NT2/D1 (cell line): ENCODE measurements around the gene HPCAL1.
A peak's percentile ranks its signal among the peaks of the same experiment; 100 is the strongest.
"Not testable (repeated sequence)": the region's sequence is repeated elsewhere in the genome, so short reads cannot be mapped to it uniquely, and the experiment has no call there.

Experiments used
- DNase-seq: peaks from one replicate; pipeline ENCODE4 v3.0.0-alpha.2; 2011; ENCODE audit warnings: low read depth, low spot score
- H3K27me3 ChIP-seq: 2 replicates; pipeline ENCODE4 v1.6.0; 2011; ENCODE audit warnings: mild to moderate bottlenecking; ENCODE audit not compliant: insufficient read length, insufficient read depth
- H3K36me3 ChIP-seq: 2 replicates; pipeline ENCODE4 v1.6.1; 2011; ENCODE audit warnings: mild to moderate bottlenecking, low read length, mixed read lengths; ENCODE audit not compliant: insufficient read depth, insufficient read length
- H3K4me1 ChIP-seq: 2 replicates; pipeline ENCODE4 v1.5.1; 2011; ENCODE audit not compliant: insufficient read depth, insufficient read length
- H3K4me3 ChIP-seq: 2 replicates; pipeline ENCODE4 v1.5.1; 2011; ENCODE audit warnings: low read depth; ENCODE audit not compliant: insufficient read length
- H3K9ac ChIP-seq: 2 replicates; pipeline ENCODE4 v1.6.0; 2011; ENCODE audit warnings: low read depth; ENCODE audit not compliant: insufficient read length
- H3K9me3 ChIP-seq: 2 replicates; pipeline ENCODE4 v1.5.1; 2011; ENCODE audit warnings: mild to moderate bottlenecking, low read length; ENCODE audit not compliant: insufficient read depth
- SUZ12 ChIP-seq: IDR thresholded peaks from 2 replicates; pipeline ENCODE4 v1.6.1; 2011; ENCODE audit not compliant: insufficient read length, insufficient read depth; ENCODE audit errors: extremely low read depth
- YY1 ChIP-seq: IDR thresholded peaks from 2 replicates; pipeline ENCODE4 v1.6.1; 2011; ENCODE audit not compliant: insufficient read length, insufficient read depth
- ZNF274 ChIP-seq: IDR thresholded peaks from 2 replicates; pipeline ENCODE4 v1.6.1; 2011; ENCODE audit warnings: mild to moderate bottlenecking, low read depth, low read length

Gene HPCAL1

GRCh38 chr2:10449838-10450691 lies 147.4 kb downstream of the HPCAL1 start:
- Histone ChIP-seq H3K9me3 (no peaks in the 10 kb centered on the region), H3K36me3 (peaks cover 22% of the 10 kb centered on the region), H3K4me3 (peak overlapping the region; percentile 21), H3K9ac (peak overlapping the region; percentile 47), H3K4me1 (peaks cover 2% of the 10 kb centered on the region), H3K27me3 (no peaks in the 10 kb centered on the region)
- TF ChIP-seq ZNF274 = no peak
- DNase-seq = no peak

- Histone ChIP-seq H3K9ac (no peak overlapping the region), H3K9me3 (no peaks in the 10 kb centered on the region), H3K4me3 (no peak overlapping the region), H3K36me3 (peaks cover 12% of the 10 kb centered on the region), H3K4me1 (peaks cover 2% of the 10 kb centered on the region), H3K27me3 (no peaks in the 10 kb centered on the region)
- TF ChIP-seq ZNF274 (no peak), YY1 (no peak), SUZ12 (no peak)
- DNase-seq = no peak
Measured at GRCh38 chr2:10451819-10452218, 149.1 kb downstream of the HPCAL1 start.

GRCh38 chr2:10452312-10452711 lies 149.6 kb downstream of the HPCAL1 start:
- H3K9ac ChIP-seq = no peak overlapping the region
- no peaks in the 10 kb centered on the region for H3K27me3 ChIP-seq
- DNase-seq = no peak
- H3K4me1 ChIP-seq = peaks cover 2% of the 10 kb centered on the region
- no peaks in the 10 kb centered on the region for H3K9me3 ChIP-seq
- no peak for TF ChIP-seq ZNF274
- no peak for TF ChIP-seq YY1
- no peak for TF ChIP-seq SUZ12
- no peak overlapping the region for H3K4me3 ChIP-seq
- H3K36me3 ChIP-seq = peaks cover 12% of the 10 kb centered on the region

DNA sequence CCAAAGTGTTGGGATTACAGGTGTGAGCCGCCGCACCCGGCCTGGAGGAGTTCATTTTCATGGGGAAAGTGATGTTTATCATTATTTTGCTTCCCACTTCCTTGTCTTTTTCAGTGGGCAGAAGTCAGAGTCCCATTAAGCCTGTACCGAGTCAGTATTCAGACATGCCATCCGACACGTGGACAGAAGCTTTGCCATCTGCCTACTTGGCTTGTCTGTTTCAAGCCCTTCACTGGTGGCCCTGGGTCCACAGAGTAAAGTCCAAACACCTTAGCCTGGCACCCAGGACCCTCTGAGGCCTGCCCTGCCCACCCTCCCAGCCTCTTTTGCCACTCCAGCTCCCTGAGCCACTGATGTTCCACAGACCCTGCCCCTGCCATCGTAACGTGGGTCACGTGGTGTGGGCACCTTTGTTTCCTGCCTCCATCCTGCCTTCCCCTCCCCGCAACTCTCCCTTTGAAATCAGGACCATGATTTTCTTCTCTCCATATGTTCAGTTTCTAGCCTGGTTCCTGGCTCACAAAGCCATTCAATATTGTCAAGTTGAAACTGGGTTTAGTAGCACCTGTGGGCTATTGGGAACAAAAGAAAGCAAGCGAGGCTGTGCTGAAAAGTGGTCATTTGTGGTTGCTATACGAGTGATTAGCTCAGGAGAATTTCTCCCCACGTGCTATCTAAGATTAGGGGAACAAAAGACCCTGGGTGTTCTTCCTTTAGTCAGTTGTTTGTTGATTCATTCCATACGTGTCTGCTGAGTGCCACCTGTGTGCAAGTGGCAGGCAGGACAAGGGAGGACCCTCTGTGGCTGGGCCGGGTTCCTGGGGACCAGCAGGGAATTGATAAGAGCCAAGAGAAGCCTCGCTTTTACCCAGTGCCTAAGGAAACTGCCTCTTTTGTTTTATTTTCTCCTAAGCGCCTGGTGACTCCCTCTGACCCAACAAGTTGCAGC lies 150.5 kb downstream of the HPCAL1 start:
- H3K27me3 ChIP-seq = no peaks in the 10 kb centered on the region
- H3K4me1 ChIP-seq = peaks cover 2% of the 10 kb centered on the region
- H3K36me3 ChIP-seq = peaks cover 12% of the 10 kb centered on the region
- no peak overlapping the region for H3K9ac ChIP-seq
- DNase-seq = no peak
- TF ChIP-seq SUZ12 = no peak
- H3K4me3 ChIP-seq = no peak overlapping the region
- no peaks in the 10 kb centered on the region for H3K9me3 ChIP-seq

GRCh38 chr2:10453905-10454298 lies 151.2 kb downstream of the HPCAL1 start:
- Histone ChIP-seq H3K27me3 (no peaks in the 10 kb centered on the region), H3K4me1 (peaks cover 2% of the 10 kb centered on the region), H3K9me3 (no peaks in the 10 kb centered on the region), H3K4me3 (no peak overlapping the region), H3K36me3 (peaks cover 12% of the 10 kb centered on the region), H3K9ac (no peak overlapping the region)
- no peak for DNase-seq
- TF ChIP-seq YY1 (no peak), ZNF274 (no peak), SUZ12 (no peak)

DNA sequence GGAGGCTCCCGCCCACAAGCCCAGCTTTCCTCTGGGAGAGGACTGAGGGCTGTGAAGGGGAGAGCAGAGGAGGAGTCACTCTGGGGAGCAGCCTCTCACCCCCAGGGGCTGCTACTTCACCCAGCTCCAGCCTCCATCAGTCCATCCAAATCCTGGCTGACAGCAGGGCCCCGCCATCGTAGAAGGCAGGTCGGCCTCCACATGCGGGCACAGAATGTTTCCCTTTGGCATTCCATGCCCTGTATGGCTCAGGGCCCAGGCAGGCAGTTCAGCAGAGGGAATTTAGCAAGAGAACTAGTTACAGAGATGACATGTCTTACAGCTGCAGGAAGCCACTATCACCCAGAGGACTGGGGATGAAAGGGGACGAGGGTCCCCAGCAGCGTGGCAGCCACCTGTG lies 151.8 kb downstream of the HPCAL1 start:
- Histone ChIP-seq H3K4me3 (no peak overlapping the region), H3K9me3 (no peaks in the 10 kb centered on the region), H3K36me3 (peaks cover 12% of the 10 kb centered on the region), H3K9ac (no peak overlapping the region), H3K27me3 (no peaks in the 10 kb centered on the region), H3K4me1 (peaks cover 2% of the 10 kb centered on the region)
- no peak for DNase-seq
- no peak for TF ChIP-seq SUZ12

DNA sequence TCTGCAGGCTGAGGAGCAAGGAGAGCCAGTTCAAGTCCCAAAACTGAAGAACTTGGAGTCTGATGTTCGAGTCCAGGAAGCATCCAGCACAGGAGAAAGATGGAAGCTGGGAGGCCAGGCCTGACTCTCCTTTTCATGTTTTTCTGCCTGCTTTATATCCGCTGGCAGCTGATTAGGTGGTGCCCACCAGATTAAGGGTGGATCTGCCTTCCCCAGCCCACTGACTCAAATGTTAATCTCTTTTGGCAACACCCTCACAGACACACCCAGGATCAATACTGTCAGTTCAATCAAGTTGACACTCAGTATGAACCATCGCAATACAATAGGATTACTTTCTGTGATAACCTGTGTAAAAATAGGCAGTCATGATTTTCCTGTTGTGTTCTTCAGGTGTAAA lies 154.5 kb downstream of the HPCAL1 start:
- H3K4me1 ChIP-seq = not testable (repeated sequence)

More for the DNA sequence above, 154.5 kb downstream of the HPCAL1 start:
- H3K4me3 ChIP-seq, DNase-seq, H3K9ac ChIP-seq, H3K36me3 ChIP-seq, H3K27me3 ChIP-seq, H3K9me3 ChIP-seq: not testable (repeated sequence)
